Amygdala (tissue), 56 donors: ENCODE results near the gene SLC25A45.
A peak's percentile ranks its signal among the peaks of the same experiment; 100 is the strongest.

Experiments
- DNase-seq, 56 donors: peaks; one replicate each; lab custom pipeline; 2025; lab: John Stamatoyannopoulos, UW

Gene SLC25A45

DNA sequence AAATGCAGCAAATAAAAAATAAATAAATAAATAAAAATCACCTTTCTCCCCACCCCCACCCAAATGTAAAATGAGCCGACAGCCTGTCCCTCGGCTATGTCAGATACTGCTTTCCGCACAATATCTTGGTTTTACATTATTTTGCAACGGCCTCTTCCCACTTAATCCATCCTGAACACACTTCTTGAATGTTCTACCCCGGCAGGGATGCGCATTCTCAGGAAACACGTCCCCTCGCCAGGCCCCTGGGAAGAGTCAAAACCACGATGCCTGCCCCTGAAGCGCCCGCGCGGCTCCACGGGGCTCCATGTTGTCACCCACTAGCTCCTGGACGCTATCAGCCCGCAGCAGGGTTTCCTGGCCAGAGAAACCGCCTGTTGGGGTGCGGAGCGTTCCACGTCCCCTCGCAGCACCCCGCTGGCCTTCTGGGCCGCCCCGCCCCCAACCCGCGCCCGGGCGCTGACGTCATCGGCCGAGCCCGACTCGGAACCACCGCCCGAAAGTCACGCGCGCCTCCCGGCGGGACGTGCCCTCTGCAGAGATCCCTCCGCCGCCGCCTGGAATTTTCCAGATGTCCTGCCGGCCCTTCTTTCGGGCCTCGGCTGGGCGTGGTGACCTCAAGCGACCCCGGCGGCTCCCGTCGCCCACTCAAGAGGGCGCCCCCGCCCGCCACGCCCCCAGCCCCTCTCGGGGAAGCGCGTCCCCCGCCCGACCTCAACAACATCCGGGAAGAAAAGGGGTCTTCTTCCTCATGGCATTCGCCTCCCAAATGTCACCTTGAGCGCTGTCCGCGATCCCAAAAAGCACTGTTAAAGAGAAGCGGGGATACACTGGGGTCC, 39.6 kb upstream of the SLC25A45 start:
- peak; percentile 60 to 97 (median 90) for DNase-seq

DNA sequence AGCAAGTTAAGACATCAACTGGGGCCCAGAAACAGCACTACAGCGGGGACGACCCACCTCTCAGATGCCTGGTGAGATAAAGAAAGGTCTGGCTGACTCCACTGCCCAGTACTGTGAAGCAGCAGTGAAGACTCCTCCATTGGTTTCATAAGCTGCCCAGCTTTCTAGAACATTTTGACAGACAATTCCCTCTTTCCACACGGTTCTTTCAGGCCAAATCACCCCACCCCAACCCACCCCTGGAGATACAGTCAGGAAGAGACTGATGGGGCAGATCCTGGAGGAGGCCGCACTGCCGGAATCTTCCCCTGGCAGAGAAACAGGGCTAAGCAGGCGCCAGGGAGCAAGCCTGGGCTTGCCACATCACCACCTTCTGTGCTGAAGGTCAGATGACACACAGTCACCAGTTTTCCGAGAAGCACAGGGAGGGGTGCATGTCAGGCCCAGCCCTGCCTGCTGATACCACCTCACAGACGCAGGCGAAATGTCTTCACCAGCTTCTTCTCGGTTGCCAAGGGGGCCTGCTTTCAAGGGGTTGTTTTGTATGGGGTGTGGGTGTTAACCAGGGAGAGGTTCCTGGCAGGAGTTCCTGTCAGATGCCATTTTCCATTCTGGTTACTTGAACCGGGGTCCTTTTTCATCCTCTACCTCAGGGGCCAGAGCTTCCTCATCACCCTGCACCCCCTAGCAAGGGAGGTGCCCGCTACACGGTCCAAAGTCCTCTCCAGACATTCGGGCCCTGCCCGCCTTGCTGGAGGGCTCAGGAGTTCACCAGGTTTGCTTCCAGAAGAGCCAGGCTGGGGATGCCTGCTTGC, 38.7 kb upstream of the SLC25A45 start:
- peak in 54 of 56 donors; percentile 34 to 94 (median 74) for DNase-seq

DNA sequence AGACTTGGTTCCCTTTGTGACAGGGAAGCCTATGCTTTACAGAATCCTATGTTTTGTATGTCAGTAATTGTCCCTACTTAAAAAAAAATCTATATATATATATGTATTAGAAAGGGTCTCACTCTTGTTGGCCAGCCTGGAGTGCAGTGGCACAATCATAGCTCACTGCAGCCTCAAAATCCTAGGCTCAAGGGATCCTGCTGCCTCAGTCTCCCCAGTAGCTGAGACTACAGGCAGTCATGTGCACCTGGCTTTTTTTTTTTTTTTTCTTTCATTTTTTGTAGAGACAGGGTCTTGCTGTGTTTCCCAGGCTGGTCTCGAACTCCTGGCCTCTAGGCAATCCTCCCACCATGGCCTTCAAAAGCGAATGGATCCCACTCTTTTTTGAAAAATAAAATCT, 38.1 kb upstream of the SLC25A45 start:
- no peak for DNase-seq

- peak in 53 of 56 donors; percentile 36 to 90 (median 75) for DNase-seq
Observed at GRCh38 chr11:65419772-65420481, 37.5 kb upstream of the SLC25A45 start.

GRCh38 chr11:65419460-65419771, 37.0 kb upstream of the SLC25A45 start:
- no peak for DNase-seq

GRCh38 chr11:65418681-65419459, 36.4 kb upstream of the SLC25A45 start:
- peak; percentile 64 to 96 (median 88) for DNase-seq

- DNase-seq, result no peak
Observed at GRCh38 chr11:65418431-65418680, 35.9 kb upstream of the SLC25A45 start.

- peak in 2 of 56 donors; percentile 34 to 47 for DNase-seq
Observed at GRCh38 chr11:65417702-65418430, 35.4 kb upstream of the SLC25A45 start.

- DNase-seq, result peak in 2 of 56 donors; percentile 49 to 51
Observed at GRCh38 chr11:65416841-65417701, 34.6 kb upstream of the SLC25A45 start.

- DNase-seq, result peak in 54 of 56 donors; percentile 62 to 98 (median 86)
Observed at GRCh38 chr11:65416341-65416824, 33.9 kb upstream of the SLC25A45 start.

DNA sequence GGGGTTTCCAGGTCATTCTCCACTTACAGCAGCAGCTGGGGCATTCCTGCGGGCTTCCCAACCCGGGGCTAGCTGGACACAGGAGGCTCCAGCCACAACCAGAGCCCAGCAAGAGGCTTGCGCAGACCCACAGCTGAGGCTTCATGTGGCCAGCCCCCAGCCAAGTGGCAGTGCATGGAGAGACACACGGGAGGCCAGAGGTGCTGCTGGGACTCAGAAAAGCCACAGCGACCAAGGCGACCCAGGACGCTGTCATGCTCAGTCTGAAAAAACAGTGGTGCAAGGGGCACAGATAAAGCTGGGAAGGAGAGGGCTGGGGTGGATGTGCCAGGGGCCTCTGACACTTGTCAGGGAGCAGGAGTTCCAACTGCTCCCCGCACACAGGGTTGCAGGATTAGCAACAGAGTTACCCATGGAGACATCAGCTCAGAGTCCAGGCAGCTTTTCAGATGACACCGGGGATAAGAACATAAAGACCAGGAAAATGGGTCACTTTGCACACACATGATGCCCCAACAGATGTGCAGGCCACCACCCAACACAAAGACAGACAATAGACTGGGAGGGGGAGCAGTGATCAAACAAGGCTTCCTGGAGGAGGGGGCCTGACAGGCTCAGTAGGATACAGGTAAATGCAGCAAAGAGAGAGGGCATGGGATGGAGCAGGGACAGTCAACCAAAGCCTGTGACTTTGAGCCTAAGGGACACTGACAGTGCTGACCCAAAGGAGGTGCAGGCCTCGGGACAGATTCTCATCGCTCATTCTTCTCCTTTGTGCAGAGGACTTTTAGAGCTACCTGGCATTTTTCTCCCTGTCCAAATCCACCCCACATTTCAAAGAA, 33.3 kb upstream of the SLC25A45 start:
- peak in 1 of 56 donors; percentile 46 for DNase-seq

GRCh38 chr11:65414776-65415498, 32.5 kb upstream of the SLC25A45 start:
- DNase-seq, result peak in 3 of 56 donors; percentile 15 to 31 (median 16)

DNA sequence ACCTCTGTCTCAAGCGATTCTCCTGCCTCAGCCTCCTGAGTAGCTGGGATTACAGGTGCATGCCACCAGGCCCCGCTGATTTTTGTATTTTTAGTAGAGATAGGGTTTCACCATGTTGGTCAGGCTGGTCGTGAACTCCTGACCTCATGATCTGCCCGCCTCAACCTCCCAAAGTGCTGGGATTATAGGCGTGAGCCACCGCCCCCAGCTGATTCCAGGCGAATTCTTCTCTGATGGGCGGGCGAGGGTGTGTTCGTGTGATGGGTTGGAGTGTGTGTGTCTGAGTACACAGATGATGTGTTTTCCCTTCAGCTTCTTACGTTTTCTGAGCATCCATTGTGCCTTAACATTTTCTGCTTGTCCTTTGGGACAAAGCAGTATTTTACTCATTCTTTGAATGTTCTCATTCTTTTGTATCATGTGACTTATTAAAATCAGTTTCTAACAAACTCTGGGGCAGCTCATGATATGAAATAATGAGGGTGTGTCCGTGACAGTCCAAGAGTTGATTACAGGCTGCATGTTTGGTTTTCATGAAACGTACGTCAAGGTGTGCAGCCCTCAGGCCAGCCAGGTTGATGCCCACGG, 30.7 kb upstream of the SLC25A45 start:
- DNase-seq, result peak in 4 of 56 donors; percentile 7 to 41 (median 23)

DNA sequence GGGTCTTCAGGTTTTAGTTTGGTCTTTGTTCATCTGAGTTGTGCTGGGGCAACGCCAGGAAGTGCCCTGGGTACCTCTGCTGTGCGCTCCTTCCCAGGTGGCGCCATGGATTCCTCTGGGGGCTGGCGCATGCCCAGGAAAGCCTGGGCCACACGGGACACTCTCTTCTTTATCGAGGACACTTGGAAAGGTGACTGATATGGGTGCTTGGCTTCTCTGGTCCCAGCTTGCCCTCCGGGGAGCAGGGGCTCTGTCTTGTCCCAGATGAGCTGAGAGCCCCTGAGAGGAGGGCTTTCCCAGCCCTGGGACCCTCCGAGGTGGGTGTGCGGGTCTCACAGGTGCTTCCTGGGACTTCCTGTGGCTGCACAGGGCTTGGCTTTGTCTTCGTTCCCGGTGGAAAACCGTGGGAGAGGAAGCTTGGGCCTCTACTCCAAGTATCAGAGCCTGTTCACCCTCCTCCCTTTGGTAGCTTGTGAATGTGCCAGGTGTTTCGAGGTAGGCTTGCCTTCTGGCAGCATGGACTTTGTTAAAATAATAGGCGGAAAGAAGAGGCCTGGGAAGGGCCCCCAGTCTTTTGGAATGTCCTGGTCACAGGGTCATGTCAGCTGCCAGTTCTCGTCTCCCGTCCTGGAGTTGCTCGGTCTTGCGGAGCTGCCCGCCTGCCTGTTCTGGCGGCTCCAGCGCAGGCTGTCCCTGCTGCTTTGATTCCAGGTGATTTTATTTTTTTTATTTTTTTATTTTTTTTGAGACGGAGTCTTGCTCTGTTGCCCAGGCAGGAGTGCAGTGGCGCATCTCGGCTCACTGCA, 30.0 kb upstream of the SLC25A45 start:
- DNase-seq, result no peak

DNA sequence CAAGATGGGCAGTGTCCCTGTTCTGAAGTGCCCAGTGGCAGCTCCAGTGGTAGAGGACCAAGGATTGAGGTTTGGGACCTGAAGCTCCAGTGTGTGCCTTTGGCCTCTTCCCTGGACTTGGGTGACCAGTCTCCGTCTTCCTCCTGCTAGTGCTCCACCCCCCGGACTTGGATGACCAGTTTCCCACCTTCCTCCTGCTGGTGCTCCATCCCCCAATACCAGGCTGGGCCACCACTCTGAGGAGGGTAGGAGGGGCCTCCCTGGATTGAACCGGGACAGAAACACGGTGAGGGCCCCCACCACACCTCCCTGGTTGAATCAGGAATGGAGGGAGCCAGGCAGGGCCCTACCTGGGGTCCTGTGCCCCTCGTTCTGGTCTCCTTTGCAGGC, 29.2 kb upstream of the SLC25A45 start:
- DNase-seq, result no peak
